Choroid plexus epithelial cell (primary cell): ENCODE results near the gene KCNS3.

Source experiments
- DNase-seq: peaks from one replicate; pipeline ENCODE4 v3.0.0-alpha.2; 2010; ENCODE audit warnings: low read depth
- H3K4me3 ChIP-seq: 2 replicates; pipeline ENCODE4 v1.5.1; 2011; ENCODE audit warnings: low read depth, mild to moderate bottlenecking, control low read depth, low read length, moderate library complexity
- TF ChIP-seq, protein P1 (sequence below): conservative IDR thresholded peaks from 2 replicates; pipeline ENCODE4 v1.5.1; 2011; ENCODE audit warnings: low read depth, mild to moderate bottlenecking, control low read depth, inconsistent platforms, low read length, moderate library complexity

Gene KCNS3

DNA sequence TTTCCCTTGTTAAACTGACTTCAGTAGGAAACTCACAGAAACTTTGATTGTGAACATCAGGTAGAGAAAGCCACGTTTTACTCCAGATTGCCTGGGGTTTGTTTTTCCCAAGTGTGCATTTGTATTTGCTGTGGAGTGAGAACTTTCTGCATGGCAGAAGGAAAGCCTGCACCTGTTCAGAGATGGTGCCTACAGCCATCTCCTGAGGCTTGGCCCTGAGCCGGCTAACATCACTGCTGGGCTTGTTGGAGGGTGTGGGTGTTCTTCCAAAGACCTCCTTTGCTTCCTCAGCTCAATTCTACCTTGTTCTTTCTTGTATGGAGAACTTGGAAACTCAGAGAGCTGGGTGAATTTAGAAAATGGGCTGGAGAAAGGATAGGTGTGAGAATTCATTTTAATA is 16.1 kb downstream of the KCNS3 start:
- H3K4me3 ChIP-seq, result no peak overlapping the region
- TF ChIP-seq, protein P1, sequence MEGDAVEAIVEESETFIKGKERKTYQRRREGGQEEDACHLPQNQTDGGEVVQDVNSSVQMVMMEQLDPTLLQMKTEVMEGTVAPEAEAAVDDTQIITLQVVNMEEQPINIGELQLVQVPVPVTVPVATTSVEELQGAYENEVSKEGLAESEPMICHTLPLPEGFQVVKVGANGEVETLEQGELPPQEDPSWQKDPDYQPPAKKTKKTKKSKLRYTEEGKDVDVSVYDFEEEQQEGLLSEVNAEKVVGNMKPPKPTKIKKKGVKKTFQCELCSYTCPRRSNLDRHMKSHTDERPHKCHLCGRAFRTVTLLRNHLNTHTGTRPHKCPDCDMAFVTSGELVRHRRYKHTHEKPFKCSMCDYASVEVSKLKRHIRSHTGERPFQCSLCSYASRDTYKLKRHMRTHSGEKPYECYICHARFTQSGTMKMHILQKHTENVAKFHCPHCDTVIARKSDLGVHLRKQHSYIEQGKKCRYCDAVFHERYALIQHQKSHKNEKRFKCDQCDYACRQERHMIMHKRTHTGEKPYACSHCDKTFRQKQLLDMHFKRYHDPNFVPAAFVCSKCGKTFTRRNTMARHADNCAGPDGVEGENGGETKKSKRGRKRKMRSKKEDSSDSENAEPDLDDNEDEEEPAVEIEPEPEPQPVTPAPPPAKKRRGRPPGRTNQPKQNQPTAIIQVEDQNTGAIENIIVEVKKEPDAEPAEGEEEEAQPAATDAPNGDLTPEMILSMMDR, result no peak
- no peak for DNase-seq

GRCh38 chr2:17899871-17900270 is 21.4 kb downstream of the KCNS3 start:
- H3K4me3 ChIP-seq, result no peak overlapping the region
- no peak for DNase-seq
- TF ChIP-seq, protein P1, result no peak

GRCh38 chr2:17901246-17901645 is 22.8 kb downstream of the KCNS3 start:
- TF ChIP-seq, protein P1, result no peak
- no peak overlapping the region for H3K4me3 ChIP-seq
- no peak for DNase-seq

DNA sequence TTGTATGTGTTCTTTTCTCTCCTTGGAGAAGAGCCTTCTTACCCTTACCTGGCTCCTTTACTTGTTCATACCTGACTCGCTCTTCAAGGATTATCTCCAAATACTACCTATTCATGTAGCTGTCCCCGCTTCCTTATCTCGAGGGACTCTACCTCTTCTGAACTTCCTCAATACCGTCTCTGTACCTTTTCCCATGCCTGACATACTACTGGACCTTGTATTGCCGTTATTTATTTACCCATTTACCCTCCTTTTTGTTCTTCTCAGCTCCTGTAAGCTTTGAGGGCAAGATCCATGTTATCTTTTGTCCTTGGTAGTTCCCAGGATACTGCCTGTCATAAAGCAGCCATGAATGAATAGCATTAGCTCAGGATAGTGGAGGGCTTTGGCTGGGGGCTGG is 32.5 kb downstream of the KCNS3 start:
- DNase-seq, result no peak
- TF ChIP-seq, protein P1, result no peak

DNA sequence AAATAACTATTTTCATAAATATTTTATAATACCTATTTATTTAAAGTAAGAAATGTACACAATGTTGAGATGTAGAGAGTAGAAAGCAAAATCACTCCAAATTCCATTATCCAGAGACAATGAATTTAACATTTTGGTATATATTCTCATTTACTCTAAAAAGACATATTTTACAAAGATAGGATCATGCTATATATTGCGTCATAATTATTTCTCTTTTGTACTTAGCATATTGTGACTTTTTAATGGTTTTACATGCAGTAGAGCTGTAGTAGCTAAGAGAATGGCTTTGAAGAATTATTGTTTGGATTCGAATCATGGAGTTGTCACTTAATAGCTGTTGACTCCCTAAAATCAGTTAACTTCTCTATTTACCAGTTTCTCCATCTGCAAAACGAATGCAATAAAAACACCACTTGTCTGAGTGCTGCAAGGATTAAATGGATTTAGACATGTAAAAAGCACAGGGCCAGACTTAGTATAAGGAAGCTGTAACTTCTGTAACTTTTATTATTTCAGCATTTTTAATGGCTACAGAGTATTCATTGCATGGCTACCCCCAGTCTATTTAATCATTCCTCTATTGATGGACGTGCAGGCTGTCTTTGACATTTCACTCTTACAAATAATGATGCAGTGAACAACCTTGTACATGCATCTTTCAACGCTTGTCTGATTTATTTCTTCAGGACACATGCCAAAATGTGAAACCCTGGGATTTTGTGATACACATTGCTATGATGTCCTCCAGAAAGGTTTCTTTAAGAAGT is 33.2 kb downstream of the KCNS3 start:
- H3K4me3 ChIP-seq, result no peak overlapping the region
- TF ChIP-seq, protein P1, result no peak
- DNase-seq, result no peak

More for the DNA sequence above, 32.5 kb downstream of the KCNS3 start:
- no peak overlapping the region for H3K4me3 ChIP-seq

DNA sequence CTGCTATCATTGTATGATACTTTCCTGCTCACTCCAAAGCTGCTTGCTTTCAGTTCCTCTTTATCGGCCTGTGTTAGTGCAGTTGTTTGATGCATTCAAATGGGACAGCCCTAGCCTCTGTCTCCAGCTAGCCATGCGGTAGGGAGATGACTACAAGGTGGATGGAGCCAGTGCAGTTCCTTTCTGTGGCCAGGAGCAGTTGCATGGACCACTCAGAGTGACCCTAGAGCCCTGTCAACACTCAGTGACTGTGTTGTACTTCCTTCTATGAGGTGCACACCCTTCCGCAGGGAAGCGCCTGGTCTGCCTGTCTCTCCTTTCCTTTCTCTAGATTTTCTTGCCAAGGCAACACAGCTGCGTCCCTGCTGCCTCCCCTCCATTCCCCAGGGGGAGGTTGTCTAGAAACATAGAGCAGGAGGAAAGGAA is 33.8 kb downstream of the KCNS3 start:
- TF ChIP-seq, protein P1, result no peak

DNA sequence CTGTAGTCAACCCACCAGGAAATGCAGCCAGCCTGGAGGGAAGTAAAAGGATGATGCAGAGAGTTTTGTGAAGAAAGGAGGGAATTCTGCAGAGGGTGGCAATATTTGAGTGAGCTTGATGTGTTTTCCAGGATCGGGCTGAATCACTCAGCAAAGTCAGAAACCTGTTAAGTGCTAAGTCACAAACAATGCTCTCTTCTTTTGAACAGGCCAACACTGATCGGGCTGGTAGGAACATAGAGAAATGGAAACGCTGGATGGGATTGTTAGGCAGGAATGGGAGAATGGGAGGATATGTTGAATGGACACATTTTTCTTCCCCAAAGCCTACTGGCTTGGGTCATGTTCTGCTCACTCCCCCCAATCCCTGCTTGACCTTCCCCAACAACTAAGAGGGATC is 36.6 kb downstream of the KCNS3 start:
- TF ChIP-seq, protein P1, result no peak

More for the DNA sequence above, 33.8 kb downstream of the KCNS3 start:
- no peak for DNase-seq
- no peak overlapping the region for H3K4me3 ChIP-seq

More for the DNA sequence above, 36.6 kb downstream of the KCNS3 start:
- H3K4me3 ChIP-seq, result no peak overlapping the region
- no peak for DNase-seq
